ENCODE measurements around the gene UNK. TPM values are rescaled to one million over a fixed set of nuclear protein-coding genes. Genes with fewer than 3 reads are reported as not detected.

The UNK gene, protein sequence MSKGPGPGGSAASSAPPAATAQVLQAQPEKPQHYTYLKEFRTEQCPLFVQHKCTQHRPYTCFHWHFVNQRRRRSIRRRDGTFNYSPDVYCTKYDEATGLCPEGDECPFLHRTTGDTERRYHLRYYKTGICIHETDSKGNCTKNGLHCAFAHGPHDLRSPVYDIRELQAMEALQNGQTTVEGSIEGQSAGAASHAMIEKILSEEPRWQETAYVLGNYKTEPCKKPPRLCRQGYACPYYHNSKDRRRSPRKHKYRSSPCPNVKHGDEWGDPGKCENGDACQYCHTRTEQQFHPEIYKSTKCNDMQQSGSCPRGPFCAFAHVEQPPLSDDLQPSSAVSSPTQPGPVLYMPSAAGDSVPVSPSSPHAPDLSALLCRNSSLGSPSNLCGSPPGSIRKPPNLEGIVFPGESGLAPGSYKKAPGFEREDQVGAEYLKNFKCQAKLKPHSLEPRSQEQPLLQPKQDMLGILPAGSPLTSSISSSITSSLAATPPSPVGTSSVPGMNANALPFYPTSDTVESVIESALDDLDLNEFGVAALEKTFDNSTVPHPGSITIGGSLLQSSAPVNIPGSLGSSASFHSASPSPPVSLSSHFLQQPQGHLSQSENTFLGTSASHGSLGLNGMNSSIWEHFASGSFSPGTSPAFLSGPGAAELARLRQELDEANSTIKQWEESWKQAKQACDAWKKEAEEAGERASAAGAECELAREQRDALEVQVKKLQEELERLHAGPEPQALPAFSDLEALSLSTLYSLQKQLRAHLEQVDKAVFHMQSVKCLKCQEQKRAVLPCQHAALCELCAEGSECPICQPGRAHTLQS
- total RNA-seq: 10 to 100 TPM in 3 of 4 donors, 1 to 10 TPM in 1; 6.9 to 69.7 (median 45.5) TPM

DNA sequence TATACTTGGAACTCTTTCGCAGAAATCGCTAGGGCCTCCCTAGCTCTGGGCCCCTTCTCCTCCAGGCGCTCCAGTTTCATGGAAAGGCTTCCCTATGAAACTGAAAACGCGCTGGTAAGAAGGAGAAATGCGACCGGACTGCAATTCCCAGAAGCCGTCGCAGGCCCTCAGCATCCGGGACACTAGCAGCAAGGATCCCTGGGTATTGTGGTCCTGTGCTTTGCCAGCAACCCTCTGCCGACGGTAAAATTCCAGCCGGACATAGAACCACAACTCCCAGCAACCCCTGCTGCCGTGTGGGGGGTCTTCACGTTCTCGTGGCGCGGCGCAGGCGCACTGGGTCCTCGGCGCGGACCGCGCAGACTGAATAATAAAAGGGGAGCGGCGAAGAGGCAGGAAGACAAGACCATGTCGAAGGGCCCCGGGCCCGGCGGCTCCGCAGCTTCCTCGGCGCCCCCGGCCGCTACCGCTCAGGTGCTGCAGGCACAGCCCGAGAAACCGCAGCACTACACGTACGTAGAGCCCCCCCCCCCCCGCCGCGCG is at the start of gene UNK:
UNK (plus strand) TSS at position 334 of the 543 bp plus-strand sequence; CDS start at position 409, 75 bp downstream.
- DNase-seq: peak; percentile 98 to 99
- Histone ChIP-seq H3K36me3 (no peaks in the 10 kb centered on the region), H3K27me3 (no peaks in the 10 kb centered on the region), H3K4me1 (peaks cover 5 to 6% of the 10 kb centered on the region in 2 donors), H3K27ac (peak within 1 kb of the TSS; percentile 99 to 100), H3K4me3 (peak within 1 kb of the TSS; percentile 75 to 79), H3K9me3 (no peaks in the 10 kb centered on the region)
- intact Hi-C loops (cut with DNase I; ENCODE audit: low total_unique reads): no loop called here
- TF ChIP-seq, protein P1, sequence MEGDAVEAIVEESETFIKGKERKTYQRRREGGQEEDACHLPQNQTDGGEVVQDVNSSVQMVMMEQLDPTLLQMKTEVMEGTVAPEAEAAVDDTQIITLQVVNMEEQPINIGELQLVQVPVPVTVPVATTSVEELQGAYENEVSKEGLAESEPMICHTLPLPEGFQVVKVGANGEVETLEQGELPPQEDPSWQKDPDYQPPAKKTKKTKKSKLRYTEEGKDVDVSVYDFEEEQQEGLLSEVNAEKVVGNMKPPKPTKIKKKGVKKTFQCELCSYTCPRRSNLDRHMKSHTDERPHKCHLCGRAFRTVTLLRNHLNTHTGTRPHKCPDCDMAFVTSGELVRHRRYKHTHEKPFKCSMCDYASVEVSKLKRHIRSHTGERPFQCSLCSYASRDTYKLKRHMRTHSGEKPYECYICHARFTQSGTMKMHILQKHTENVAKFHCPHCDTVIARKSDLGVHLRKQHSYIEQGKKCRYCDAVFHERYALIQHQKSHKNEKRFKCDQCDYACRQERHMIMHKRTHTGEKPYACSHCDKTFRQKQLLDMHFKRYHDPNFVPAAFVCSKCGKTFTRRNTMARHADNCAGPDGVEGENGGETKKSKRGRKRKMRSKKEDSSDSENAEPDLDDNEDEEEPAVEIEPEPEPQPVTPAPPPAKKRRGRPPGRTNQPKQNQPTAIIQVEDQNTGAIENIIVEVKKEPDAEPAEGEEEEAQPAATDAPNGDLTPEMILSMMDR (IDR thresholded peaks at IDR 0.05): peak in 2 of 4 experiments; percentile 0 to 34
- TF ChIP-seq POLR2A (IDR thresholded peaks at IDR 0.05): peak; percentile 71 to 85

DNA sequence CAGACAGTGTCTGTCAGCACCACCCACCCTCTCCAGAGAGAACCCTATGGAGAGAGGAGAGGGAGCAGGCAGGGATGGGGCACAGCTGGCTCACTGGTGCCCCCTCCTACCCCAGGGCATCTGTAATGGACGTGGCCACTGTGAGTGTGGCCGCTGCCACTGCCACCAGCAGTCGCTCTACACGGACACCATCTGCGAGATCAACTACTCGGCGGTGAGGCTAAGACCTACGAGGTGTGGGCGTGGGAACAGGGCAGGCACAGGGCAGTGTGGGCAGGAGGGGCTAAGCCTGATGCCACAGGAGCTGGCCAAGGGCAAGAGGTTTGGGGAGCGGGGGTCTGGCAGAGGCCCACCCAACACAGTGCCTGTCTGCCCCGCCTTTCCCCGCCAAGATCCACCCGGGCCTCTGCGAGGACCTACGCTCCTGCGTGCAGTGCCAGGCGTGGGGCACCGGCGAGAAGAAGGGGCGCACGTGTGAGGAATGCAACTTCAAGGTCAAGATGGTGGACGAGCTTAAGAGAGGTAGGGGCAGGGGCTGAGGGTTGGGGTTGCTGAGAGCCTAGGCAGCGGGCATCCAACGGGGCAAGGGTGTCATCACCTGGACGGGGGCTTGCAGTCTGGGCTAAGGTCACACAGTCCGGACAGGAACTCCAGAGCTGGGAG is 48.3 kb upstream of the UNK start:
- no peaks in the 10 kb centered on the region for H3K9me3 ChIP-seq
- H3K27me3 ChIP-seq: no peaks in the 10 kb centered on the region
- TF ChIP-seq, protein P1 (IDR thresholded peaks at IDR 0.05): no peak
- TF ChIP-seq POLR2A (IDR thresholded peaks at IDR 0.05): no peak
- no peak for DNase-seq
- H3K27ac ChIP-seq: no peak overlapping the region
- H3K4me1 ChIP-seq: no peaks in the 10 kb centered on the region
- no peaks in the 10 kb centered on the region for H3K36me3 ChIP-seq
- no peak overlapping the region for H3K4me3 ChIP-seq
- intact Hi-C loops (cut with DNase I; ENCODE audit: low total_unique reads): no loop called here

DNA sequence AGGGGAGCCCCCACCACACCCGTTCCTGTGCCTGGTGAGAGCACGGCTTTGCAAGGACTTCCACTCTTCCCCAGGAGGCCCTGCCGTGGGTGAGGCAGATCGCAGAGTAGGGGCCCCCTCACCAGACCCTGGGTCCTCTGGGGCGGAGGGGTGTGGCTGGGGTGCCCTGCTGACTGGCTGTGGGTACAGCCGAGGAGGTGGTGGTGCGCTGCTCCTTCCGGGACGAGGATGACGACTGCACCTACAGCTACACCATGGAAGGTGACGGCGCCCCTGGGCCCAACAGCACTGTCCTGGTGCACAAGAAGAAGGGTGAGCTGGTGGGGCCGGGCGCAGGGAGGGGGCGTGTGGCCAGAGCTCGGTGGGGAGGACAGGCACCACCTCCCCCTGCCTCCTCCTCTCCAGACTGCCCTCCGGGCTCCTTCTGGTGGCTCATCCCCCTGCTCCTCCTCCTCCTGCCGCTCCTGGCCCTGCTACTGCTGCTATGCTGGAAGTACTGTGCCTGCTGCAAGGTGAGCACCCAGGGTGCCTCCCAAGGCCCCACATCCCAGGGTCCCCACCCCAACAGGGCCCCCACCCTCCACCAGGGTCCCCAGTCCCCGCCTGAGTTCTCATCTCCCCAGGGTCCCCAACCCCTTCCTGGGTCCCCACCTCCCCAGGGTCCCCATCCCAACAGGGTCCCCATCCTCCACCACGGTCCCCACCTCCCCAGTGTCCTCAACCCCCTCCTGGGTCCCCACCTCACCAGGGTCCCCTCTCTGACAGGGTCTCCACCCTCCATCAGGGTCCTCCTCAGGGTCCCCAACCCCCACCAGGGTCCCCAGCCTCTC is 47.3 kb upstream of the UNK start:
- Histone ChIP-seq H3K4me1 (no peaks in the 10 kb centered on the region), H3K27me3 (no peaks in the 10 kb centered on the region), H3K9me3 (no peaks in the 10 kb centered on the region), H3K27ac (no peak overlapping the region), H3K36me3 (no peaks in the 10 kb centered on the region), H3K4me3 (no peak overlapping the region)
- no peak for TF ChIP-seq POLR2A (IDR thresholded peaks at IDR 0.05)
- TF ChIP-seq, protein P1 (IDR thresholded peaks at IDR 0.05): no peak
- DNase-seq: no peak
- intact Hi-C loops (cut with DNase I; ENCODE audit: low total_unique reads): no loop called here

DNA sequence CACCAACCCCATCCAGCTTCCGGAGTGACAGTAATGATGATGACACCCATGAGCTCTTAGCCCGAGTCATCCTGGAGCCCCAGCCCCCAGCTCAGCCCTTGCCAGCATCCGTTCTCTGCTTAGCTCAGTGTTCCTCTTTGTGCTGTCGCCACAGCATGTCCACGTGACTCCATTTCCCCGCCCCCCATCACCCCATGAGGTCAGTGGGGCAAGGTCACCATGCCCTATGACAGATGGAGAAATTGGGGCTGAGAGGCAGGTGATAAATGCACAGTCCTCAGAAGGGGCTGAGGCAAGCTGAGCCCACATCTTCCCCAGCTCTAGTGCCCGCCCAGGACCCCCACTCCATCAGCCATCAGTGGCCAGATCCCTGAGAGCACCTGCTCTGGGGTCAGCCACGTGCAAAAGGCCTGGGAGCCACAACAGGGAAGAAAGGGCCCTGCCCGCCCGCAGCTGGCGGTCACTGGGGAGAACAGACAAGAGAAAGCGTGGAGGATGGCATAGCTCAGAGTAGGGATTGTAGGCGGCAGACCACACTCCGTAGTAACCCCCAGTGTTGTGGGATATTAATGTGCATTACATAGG is 46.3 kb upstream of the UNK start:
- H3K36me3 ChIP-seq: no peaks in the 10 kb centered on the region
- TF ChIP-seq POLR2A (IDR thresholded peaks at IDR 0.05): no peak
- TF ChIP-seq, protein P1 (IDR thresholded peaks at IDR 0.05): no peak
- no peaks in the 10 kb centered on the region for H3K4me1 ChIP-seq
- H3K4me3 ChIP-seq: no peak overlapping the region
- no peaks in the 10 kb centered on the region for H3K27me3 ChIP-seq
- intact Hi-C loops (cut with DNase I; ENCODE audit: low total_unique reads): no loop called here
- DNase-seq: no peak
- H3K27ac ChIP-seq: no peak overlapping the region
- no peaks in the 10 kb centered on the region for H3K9me3 ChIP-seq
